Bronchial epithelial cell (primary cell): ENCODE measurements around the gene GATAD2B. TPM values are rescaled to one million over a fixed set of nuclear protein-coding genes. Genes with fewer than 3 reads are reported as not detected.
"Not testable (repeated sequence)": the region's sequence is repeated elsewhere in the genome, so short reads cannot be mapped to it uniquely, and the experiment has no call there.

ENCODE experiments used
- DNase-seq: peaks from one replicate; pipeline ENCODE4 v3.0.0-alpha.2; 2010; ENCODE audit warnings: low read depth
- FAIRE-seq: peaks from 2 replicates; lab custom pipeline; 2011; peaks lifted over from hg19 to GRCh38; lab: Jason Lieb, UNC
- H3K27me3 ChIP-seq: 2 replicates; pipeline ENCODE4 v1.5.1; 2011; ENCODE audit warnings: low read length; ENCODE audit not compliant: control insufficient read depth, insufficient read depth
- H3K36me3 ChIP-seq: 2 replicates; pipeline ENCODE4 v1.5.1; 2011; ENCODE audit warnings: low read length; ENCODE audit not compliant: control insufficient read depth, insufficient read depth
- H3K4me3 ChIP-seq: 2 replicates; pipeline ENCODE4 v1.5.1; 2011; ENCODE audit warnings: mild to moderate bottlenecking, low read depth, low read length, control low read depth
- total RNA-seq: library from RNA; depleted of rRNA; stranded (reverse); fragments of >200 nt; gene quantifications from 2 replicates; pipeline ENCODE4 v1.2.1, GENCODE V29; 2014
- TF ChIP-seq, protein P1 (sequence below): IDR thresholded peaks from 2 replicates; pipeline ENCODE4 v1.5.1; 2011; ENCODE audit warnings: mild to moderate bottlenecking, moderate library complexity, low read length, control low read depth, inconsistent platforms; ENCODE audit not compliant: insufficient read depth, severe bottlenecking

The GATAD2B gene
- total RNA-seq, 1 donor from 2014 or later: 1.8 TPM

- no peak for DNase-seq
- peaks cover 4% of the 10 kb centered on the region for H3K36me3 ChIP-seq
- H3K4me3 ChIP-seq: no peak overlapping the region
- TF ChIP-seq, protein P1, sequence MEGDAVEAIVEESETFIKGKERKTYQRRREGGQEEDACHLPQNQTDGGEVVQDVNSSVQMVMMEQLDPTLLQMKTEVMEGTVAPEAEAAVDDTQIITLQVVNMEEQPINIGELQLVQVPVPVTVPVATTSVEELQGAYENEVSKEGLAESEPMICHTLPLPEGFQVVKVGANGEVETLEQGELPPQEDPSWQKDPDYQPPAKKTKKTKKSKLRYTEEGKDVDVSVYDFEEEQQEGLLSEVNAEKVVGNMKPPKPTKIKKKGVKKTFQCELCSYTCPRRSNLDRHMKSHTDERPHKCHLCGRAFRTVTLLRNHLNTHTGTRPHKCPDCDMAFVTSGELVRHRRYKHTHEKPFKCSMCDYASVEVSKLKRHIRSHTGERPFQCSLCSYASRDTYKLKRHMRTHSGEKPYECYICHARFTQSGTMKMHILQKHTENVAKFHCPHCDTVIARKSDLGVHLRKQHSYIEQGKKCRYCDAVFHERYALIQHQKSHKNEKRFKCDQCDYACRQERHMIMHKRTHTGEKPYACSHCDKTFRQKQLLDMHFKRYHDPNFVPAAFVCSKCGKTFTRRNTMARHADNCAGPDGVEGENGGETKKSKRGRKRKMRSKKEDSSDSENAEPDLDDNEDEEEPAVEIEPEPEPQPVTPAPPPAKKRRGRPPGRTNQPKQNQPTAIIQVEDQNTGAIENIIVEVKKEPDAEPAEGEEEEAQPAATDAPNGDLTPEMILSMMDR: no peak
- FAIRE-seq: no peak
- H3K27me3 ChIP-seq: no peaks in the 10 kb centered on the region
These were observed 70.6 kb downstream of the GATAD2B start for GRCh38 chr1:153852170-153852569.

GRCh38 chr1:153849487-153850185 lies 73.1 kb downstream of the GATAD2B start:
- H3K36me3 ChIP-seq: peaks cover 4% of the 10 kb centered on the region
- no peak overlapping the region for H3K4me3 ChIP-seq
- H3K27me3 ChIP-seq: no peaks in the 10 kb centered on the region
- TF ChIP-seq, protein P1: no peak
- FAIRE-seq (no peak), DNase-seq (no peak)

DNA sequence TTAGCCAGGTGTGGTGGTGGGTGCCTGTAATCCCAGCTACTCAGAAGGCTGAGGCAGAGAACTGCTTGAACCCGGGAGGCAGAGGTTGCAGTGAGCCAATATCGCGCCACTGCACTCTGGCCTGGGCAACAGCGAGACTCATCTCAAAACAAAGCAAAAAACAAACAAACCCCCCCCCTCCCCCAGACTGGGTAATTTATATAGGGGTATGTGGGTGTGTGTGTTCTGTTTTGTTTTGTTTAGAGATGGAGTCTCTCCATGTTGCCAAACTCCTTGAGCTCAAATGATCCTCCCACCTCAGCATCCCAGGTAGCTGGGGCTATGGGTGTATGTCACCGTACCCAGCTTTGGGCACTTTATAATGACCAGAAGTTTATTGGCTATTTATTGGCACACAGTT lies 74.0 kb downstream of the GATAD2B start:
- no peaks in the 10 kb centered on the region for H3K27me3 ChIP-seq
- no peak overlapping the region for H3K4me3 ChIP-seq
- DNase-seq (no peak), FAIRE-seq (no peak)
- H3K36me3 ChIP-seq: peaks cover 4% of the 10 kb centered on the region
- TF ChIP-seq, protein P1: no peak

DNA sequence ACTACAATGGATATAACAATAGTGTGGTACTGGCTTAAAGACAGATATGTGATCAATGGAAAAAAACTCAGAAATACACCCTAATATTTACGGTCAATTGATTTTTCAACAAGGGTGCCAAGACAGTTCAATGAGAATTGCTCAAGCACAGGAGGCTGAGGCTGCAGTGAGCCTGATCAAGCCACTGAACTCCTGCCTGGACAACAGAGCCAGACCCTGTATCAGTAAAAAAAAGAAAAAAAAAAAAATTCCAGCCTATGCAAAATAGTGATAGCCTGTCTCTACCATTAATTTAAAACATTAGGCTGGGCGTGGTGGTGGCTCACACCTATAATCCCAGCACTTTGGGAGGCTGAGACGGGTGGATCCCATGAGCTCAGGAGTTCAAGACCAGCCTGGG lies 77.6 kb downstream of the GATAD2B start:
- FAIRE-seq (no peak), DNase-seq (no peak)
- H3K27me3 ChIP-seq: no peaks in the 10 kb centered on the region
- no peaks in the 10 kb centered on the region for H3K36me3 ChIP-seq
- H3K4me3 ChIP-seq: no peak overlapping the region
- TF ChIP-seq, protein P1: no peak

GRCh38 chr1:153844349-153844748 lies 78.4 kb downstream of the GATAD2B start:
- not testable (repeated sequence) for H3K27me3 ChIP-seq, DNase-seq, FAIRE-seq, H3K36me3 ChIP-seq, H3K4me3 ChIP-seq

GRCh38 chr1:153842006-153842471 lies 80.7 kb downstream of the GATAD2B start:
- H3K36me3 ChIP-seq: no peaks in the 10 kb centered on the region
- TF ChIP-seq, protein P1: no peak
- H3K27me3 ChIP-seq: no peaks in the 10 kb centered on the region
- DNase-seq (no peak), FAIRE-seq (no peak)
- no peak overlapping the region for H3K4me3 ChIP-seq
